Occipital lobe (tissue), 2 donors: ENCODE measurements around the gene BPGM. TPM values are rescaled to one million over a fixed set of nuclear protein-coding genes. Genes with fewer than 3 reads are reported as not detected.

Experiments used
- DNase-seq: peaks from one replicate; lab custom pipeline; 2025; lab: John Stamatoyannopoulos, UW
- total RNA-seq: library from RNA; depleted of rRNA; stranded (reverse); fragments of >200 nt; gene quantifications from one replicate; pipeline ENCODE4 v1.2.3, GENCODE V29; 2014

Gene BPGM
- total RNA-seq, 1 donor from 2014 or later: 30.3 TPM

- DNase-seq: no peak
These were observed 48.7 kb downstream of the BPGM start for GRCh38 chr7:134695321-134695860.

- no peak for DNase-seq
These were observed 49.6 kb downstream of the BPGM start for GRCh38 chr7:134696261-134696660.

GRCh38 chr7:134697205-134697886 lies 50.7 kb downstream of the BPGM start:
- no peak for DNase-seq

- DNase-seq: no peak
These were observed 51.8 kb downstream of the BPGM start for GRCh38 chr7:134698481-134698880.

- DNase-seq: no peak
These were observed 52.6 kb downstream of the BPGM start for GRCh38 chr7:134699021-134699818.

GRCh38 chr7:134699899-134700298 lies 53.2 kb downstream of the BPGM start:
- no peak for DNase-seq

GRCh38 chr7:134701272-134701671 lies 54.6 kb downstream of the BPGM start:
- DNase-seq: no peak

- no peak for DNase-seq
These were observed 56.0 kb downstream of the BPGM start for GRCh38 chr7:134702366-134703240.

- DNase-seq: no peak
These were observed 56.6 kb downstream of the BPGM start for GRCh38 chr7:134703241-134703594.

- no peak for DNase-seq
These were observed 57.1 kb downstream of the BPGM start for GRCh38 chr7:134703782-134704181.

GRCh38 chr7:134704827-134705226 lies 58.2 kb downstream of the BPGM start:
- DNase-seq: no peak

GRCh38 chr7:134705716-134706115 lies 59.1 kb downstream of the BPGM start:
- no peak for DNase-seq

- DNase-seq: no peak
These were observed 59.8 kb downstream of the BPGM start for GRCh38 chr7:134706468-134706867.

GRCh38 chr7:134707663-134708378 lies 61.2 kb downstream of the BPGM start:
- DNase-seq: no peak

- no peak for DNase-seq
These were observed 62.0 kb downstream of the BPGM start for GRCh38 chr7:134708692-134709091.

GRCh38 chr7:134709197-134709596 lies 62.5 kb downstream of the BPGM start:
- no peak for DNase-seq

GRCh38 chr7:134710511-134710853 lies 63.8 kb downstream of the BPGM start:
- no peak for DNase-seq

GRCh38 chr7:134710854-134711624 lies 64.4 kb downstream of the BPGM start:
- DNase-seq: no peak

GRCh38 chr7:134712196-134712595 lies 65.5 kb downstream of the BPGM start:
- no peak for DNase-seq

- no peak for DNase-seq
These were observed 68.0 kb downstream of the BPGM start for GRCh38 chr7:134714470-134715205.
